Measurements from ENCODE around the gene APCDD1L.
"Not testable (repeated sequence)": the region's sequence is repeated elsewhere in the genome, so short reads cannot be mapped to it uniquely, and the experiment has no call there.

Gene APCDD1L

GRCh38 chr20:58424218-58424969 lies 90.8 kb downstream of the APCDD1L start:
- H3K9ac ChIP-seq (ENCODE audit: insufficient read length, low read depth): no peak overlapping the region
- H3K27me3 ChIP-seq (ENCODE audit: insufficient read depth, insufficient read length): no peaks in the 10 kb centered on the region
- H3K4me1 ChIP-seq (ENCODE audit: insufficient read depth, insufficient read length): peaks cover 2% of the 10 kb centered on the region
- DNase-seq (ENCODE audit: low read depth, low spot score): no peak
- H3K9me3 ChIP-seq (ENCODE audit: insufficient read depth, low read length): peaks cover 20% of the 10 kb centered on the region
- H3K4me3 ChIP-seq (ENCODE audit: insufficient read length, low read depth): no peak overlapping the region
- no peak for TF ChIP-seq ZNF274 (IDR thresholded peaks at IDR 0.05; ENCODE audit: low read depth, low read length)
- no peak for TF ChIP-seq YY1 (IDR thresholded peaks at IDR 0.05; ENCODE audit: insufficient read depth, insufficient read length)
- TF ChIP-seq SUZ12 (IDR thresholded peaks at IDR 0.05; ENCODE audit: extremely low read depth, insufficient read depth, insufficient read length): no peak
- H3K36me3 ChIP-seq (ENCODE audit: insufficient read depth, insufficient read length, low read length): peaks cover 57% of the 10 kb centered on the region

DNA sequence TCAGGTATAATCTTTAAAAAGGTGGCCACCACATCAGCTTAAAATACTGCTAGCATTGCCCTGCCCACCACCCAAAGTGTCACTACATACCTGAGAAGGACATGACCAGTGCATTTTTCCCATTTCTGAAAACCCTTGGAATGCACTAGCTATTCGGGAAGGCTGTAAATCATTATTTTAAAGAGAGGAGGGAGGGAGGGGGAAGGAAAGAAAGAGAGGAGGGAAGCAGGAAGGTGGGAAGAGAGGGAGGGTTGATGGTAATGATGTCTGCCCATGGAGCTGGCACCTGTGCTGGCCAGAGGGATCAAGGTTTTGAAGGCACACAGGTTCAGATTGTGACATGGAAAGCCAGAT lies 93.7 kb downstream of the APCDD1L start:
- Histone ChIP-seq H3K36me3 (ENCODE audit: insufficient read depth, insufficient read length, low read length) (peaks cover 68% of the 10 kb centered on the region), H3K27me3 (ENCODE audit: insufficient read depth, insufficient read length) (no peaks in the 10 kb centered on the region), H3K4me1 (ENCODE audit: insufficient read depth, insufficient read length) (peaks cover 2% of the 10 kb centered on the region), H3K4me3 (ENCODE audit: insufficient read length, low read depth) (no peak overlapping the region), H3K9ac (ENCODE audit: insufficient read length, low read depth) (no peak overlapping the region), H3K9me3 (ENCODE audit: insufficient read depth, low read length) (peaks cover 9% of the 10 kb centered on the region; the same call in 1 of the 2 replicates)
- no peak for TF ChIP-seq ZNF274 (IDR thresholded peaks at IDR 0.05; ENCODE audit: low read depth, low read length)
- TF ChIP-seq YY1 (IDR thresholded peaks at IDR 0.05; ENCODE audit: insufficient read depth, insufficient read length): no peak
- no peak for TF ChIP-seq SUZ12 (IDR thresholded peaks at IDR 0.05; ENCODE audit: extremely low read depth, insufficient read depth, insufficient read length)
- DNase-seq (ENCODE audit: low read depth, low spot score): no peak

DNA sequence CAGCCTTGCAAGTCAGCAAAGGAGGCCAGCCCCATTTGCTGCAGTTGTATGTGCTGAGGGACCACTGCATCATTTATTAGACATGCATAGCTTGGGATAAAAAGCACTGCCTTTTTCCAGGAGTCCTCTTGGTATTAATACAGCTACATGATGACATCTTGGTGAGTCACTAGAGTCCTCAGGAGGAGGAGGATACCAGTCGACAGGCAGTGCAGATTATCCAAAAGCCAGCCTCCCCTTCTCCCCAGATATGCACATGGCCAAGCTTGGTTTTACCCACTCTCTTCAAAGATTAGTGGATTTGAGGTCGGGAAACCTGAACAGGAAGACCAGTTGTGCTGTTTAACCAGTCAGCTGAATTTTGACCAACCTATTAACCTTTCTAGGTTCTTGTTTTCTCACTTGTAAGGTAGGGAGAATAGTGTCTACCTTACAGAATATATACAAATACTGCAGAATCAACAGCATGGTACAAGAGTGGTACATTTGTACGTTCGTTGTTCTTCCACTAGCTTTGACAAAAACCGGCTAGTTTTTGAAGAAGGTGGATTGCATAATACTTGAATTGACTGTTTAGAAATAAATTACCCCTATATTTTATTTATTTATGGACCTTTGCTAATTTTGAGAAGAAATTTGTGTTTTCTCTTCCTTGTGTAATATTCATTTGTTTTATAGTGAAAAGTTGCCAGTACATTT lies 94.3 kb downstream of the APCDD1L start:
- peaks cover 4% of the 10 kb centered on the region; the same call in 1 of the 2 replicates for H3K9me3 ChIP-seq (ENCODE audit: insufficient read depth, low read length)
- H3K27me3 ChIP-seq (ENCODE audit: insufficient read depth, insufficient read length): no peaks in the 10 kb centered on the region
- H3K9ac ChIP-seq (ENCODE audit: insufficient read length, low read depth): no peak overlapping the region
- peaks cover 2% of the 10 kb centered on the region for H3K4me1 ChIP-seq (ENCODE audit: insufficient read depth, insufficient read length)
- TF ChIP-seq ZNF274 (IDR thresholded peaks at IDR 0.05; ENCODE audit: low read depth, low read length): no peak
- TF ChIP-seq SUZ12 (IDR thresholded peaks at IDR 0.05; ENCODE audit: extremely low read depth, insufficient read depth, insufficient read length): no peak
- no peak for TF ChIP-seq YY1 (IDR thresholded peaks at IDR 0.05; ENCODE audit: insufficient read depth, insufficient read length)
- peaks cover 64% of the 10 kb centered on the region for H3K36me3 ChIP-seq (ENCODE audit: insufficient read depth, insufficient read length, low read length)
- no peak for DNase-seq (ENCODE audit: low read depth, low spot score)
- H3K4me3 ChIP-seq (ENCODE audit: insufficient read length, low read depth): no peak overlapping the region

DNA sequence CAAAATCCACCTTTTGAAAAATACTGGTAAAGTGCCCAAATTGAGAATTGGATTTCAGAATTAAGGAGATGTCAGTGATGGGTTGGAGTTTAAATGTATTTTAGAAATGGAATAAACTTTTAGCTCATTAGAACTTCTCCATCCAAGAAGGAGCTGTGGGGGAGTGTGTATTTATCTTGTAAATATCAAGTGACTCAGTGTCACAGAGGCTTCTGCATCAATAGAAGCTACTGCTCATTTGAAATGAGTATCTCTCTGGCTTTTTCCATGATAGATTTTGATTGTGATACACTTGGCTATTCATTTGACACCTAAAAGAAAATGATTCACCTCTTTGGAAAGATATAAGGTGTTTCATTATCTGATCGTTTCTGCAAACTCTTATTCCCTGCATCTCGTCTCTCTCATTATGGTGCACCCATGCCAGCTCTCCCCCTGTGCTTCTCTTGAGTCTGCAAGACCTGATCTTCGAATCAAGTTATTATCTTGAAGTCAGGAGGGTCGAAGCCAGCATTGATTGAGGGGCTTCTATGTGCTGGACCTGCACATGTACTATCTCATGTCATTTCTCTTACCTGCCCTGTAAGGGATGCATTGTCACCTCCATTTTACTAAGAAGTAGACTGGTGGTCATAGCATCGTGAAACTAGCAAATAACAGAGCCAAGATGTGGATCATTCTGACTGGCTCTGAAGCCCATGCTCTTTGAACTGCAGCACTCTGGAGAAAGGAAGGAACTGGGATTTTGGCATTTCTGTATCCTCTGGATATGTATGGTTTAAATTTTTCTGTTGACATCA lies 96.0 kb downstream of the APCDD1L start:
- Histone ChIP-seq H3K4me1 (ENCODE audit: insufficient read depth, insufficient read length) (peaks cover 1% of the 10 kb centered on the region), H3K4me3 (ENCODE audit: insufficient read length, low read depth) (no peak overlapping the region), H3K27me3 (ENCODE audit: insufficient read depth, insufficient read length) (no peaks in the 10 kb centered on the region), H3K9me3 (ENCODE audit: insufficient read depth, low read length) (peaks cover 12% of the 10 kb centered on the region), H3K36me3 (ENCODE audit: insufficient read depth, insufficient read length, low read length) (peaks cover 52% of the 10 kb centered on the region), H3K9ac (ENCODE audit: insufficient read length, low read depth) (no peak overlapping the region)
- TF ChIP-seq SUZ12 (IDR thresholded peaks at IDR 0.05; ENCODE audit: extremely low read depth, insufficient read depth, insufficient read length) (no peak), ZNF274 (IDR thresholded peaks at IDR 0.05; ENCODE audit: low read depth, low read length) (no peak), YY1 (IDR thresholded peaks at IDR 0.05; ENCODE audit: insufficient read depth, insufficient read length) (no peak)
- DNase-seq (ENCODE audit: low read depth, low spot score): no peak

DNA sequence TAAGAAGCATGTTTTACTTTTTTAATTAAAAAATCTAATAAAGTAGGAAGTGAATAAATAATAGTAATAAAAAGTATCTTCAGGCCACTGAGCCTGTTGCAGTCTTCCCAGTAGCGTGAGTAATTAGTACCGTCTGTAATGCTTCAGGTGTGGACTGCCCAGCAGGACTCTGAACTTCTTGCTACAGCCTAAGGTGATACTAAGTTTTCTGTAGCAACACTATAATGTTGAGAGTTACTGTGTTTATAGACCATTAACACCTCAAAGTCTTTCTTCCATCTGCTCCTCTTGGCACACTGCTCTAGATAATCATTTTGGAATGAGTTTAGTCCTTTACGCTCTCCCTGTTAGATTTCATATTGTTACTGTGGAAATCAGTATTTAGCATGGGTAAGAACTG lies 97.8 kb downstream of the APCDD1L start:
- Histone ChIP-seq H3K4me1 (ENCODE audit: insufficient read depth, insufficient read length) (no peaks in the 10 kb centered on the region), H3K9me3 (ENCODE audit: insufficient read depth, low read length) (peaks cover 13% of the 10 kb centered on the region), H3K9ac (ENCODE audit: insufficient read length, low read depth) (no peak overlapping the region), H3K36me3 (ENCODE audit: insufficient read depth, insufficient read length, low read length) (peaks cover 45% of the 10 kb centered on the region), H3K4me3 (ENCODE audit: insufficient read length, low read depth) (no peak overlapping the region), H3K27me3 (ENCODE audit: insufficient read depth, insufficient read length) (no peaks in the 10 kb centered on the region)
- DNase-seq (ENCODE audit: low read depth, low spot score): no peak
- no peak for TF ChIP-seq YY1 (IDR thresholded peaks at IDR 0.05; ENCODE audit: insufficient read depth, insufficient read length)

DNA sequence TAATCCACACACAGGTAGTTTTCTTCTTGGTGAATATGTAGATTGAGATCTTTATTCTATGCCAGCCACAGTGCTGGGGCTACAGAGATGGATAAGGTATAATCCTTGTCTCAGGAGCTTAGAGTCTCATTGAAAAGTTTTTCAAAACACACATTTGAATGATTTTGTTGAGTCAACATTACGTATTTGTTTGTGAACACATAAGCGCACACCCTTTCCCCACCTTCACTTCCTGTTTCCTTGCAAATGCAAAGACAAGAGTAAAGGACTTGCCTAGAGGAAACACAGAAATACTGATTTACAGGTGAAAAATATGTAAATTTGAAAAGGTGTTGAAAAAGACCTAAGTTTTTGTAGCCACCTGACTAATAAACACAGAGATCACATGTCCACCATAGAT lies 98.4 kb downstream of the APCDD1L start:
- H3K9me3 ChIP-seq (ENCODE audit: insufficient read depth, low read length): peaks cover 19% of the 10 kb centered on the region
- H3K4me1 ChIP-seq (ENCODE audit: insufficient read depth, insufficient read length): no peaks in the 10 kb centered on the region
- H3K9ac ChIP-seq (ENCODE audit: insufficient read length, low read depth): no peak overlapping the region
- H3K27me3 ChIP-seq (ENCODE audit: insufficient read depth, insufficient read length): no peaks in the 10 kb centered on the region
- H3K36me3 ChIP-seq (ENCODE audit: insufficient read depth, insufficient read length, low read length): peaks cover 41% of the 10 kb centered on the region
- TF ChIP-seq YY1 (IDR thresholded peaks at IDR 0.05; ENCODE audit: insufficient read depth, insufficient read length) (no peak), SUZ12 (IDR thresholded peaks at IDR 0.05; ENCODE audit: extremely low read depth, insufficient read depth, insufficient read length) (no peak), ZNF274 (IDR thresholded peaks at IDR 0.05; ENCODE audit: low read depth, low read length) (no peak)
- DNase-seq (ENCODE audit: low read depth, low spot score): no peak
- no peak overlapping the region for H3K4me3 ChIP-seq (ENCODE audit: insufficient read length, low read depth)

GRCh38 chr20:58416057-58416456 lies 99.1 kb downstream of the APCDD1L start:
- Histone ChIP-seq H3K4me1 (ENCODE audit: insufficient read depth, insufficient read length) (no peaks in the 10 kb centered on the region), H3K36me3 (ENCODE audit: insufficient read depth, insufficient read length, low read length) (peaks cover 37% of the 10 kb centered on the region), H3K9me3 (ENCODE audit: insufficient read depth, low read length) (peaks cover 21% of the 10 kb centered on the region), H3K9ac (ENCODE audit: insufficient read length, low read depth) (no peak overlapping the region), H3K27me3 (ENCODE audit: insufficient read depth, insufficient read length) (no peaks in the 10 kb centered on the region), H3K4me3 (ENCODE audit: insufficient read length, low read depth) (no peak overlapping the region)
- TF ChIP-seq SUZ12 (IDR thresholded peaks at IDR 0.05; ENCODE audit: extremely low read depth, insufficient read depth, insufficient read length) (no peak), ZNF274 (IDR thresholded peaks at IDR 0.05; ENCODE audit: low read depth, low read length) (no peak), YY1 (IDR thresholded peaks at IDR 0.05; ENCODE audit: insufficient read depth, insufficient read length) (no peak)
- DNase-seq (ENCODE audit: low read depth, low spot score): no peak

DNA sequence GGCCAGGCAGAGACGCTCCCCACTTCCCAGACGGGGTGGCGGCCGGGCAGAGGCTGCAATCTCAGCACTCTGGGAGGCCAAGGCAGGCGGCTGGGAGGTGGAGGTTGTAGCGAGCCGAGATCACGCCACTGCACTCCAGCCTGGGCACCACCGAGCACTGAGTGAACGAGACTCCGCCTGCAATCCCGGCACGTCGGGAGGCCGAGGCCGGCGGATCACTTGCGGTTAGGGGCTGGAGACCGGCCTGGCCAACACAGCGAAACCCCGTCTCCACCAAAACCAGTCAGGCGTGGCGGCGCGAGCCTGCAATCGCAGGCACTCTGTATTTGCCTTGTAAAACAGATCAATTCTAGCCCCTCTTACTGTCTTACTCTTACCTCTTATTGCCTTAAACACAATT lies 100.4 kb downstream of the APCDD1L start:
- Histone ChIP-seq H3K9me3 (ENCODE audit: insufficient read depth, low read length) (peaks cover 21% of the 10 kb centered on the region), H3K36me3 (ENCODE audit: insufficient read depth, insufficient read length, low read length) (peaks cover 32% of the 10 kb centered on the region)
- not testable (repeated sequence) for H3K9ac ChIP-seq (ENCODE audit: insufficient read length, low read depth); H3K4me1 ChIP-seq (ENCODE audit: insufficient read depth, insufficient read length); H3K27me3 ChIP-seq (ENCODE audit: insufficient read depth, insufficient read length); H3K4me3 ChIP-seq (ENCODE audit: insufficient read length, low read depth); DNase-seq (ENCODE audit: low read depth, low spot score)

- H3K9me3 ChIP-seq (ENCODE audit: insufficient read depth, low read length): peaks cover 21% of the 10 kb centered on the region
- not testable (repeated sequence) for H3K9ac ChIP-seq (ENCODE audit: insufficient read length, low read depth); H3K4me3 ChIP-seq (ENCODE audit: insufficient read length, low read depth); H3K27me3 ChIP-seq (ENCODE audit: insufficient read depth, insufficient read length); H3K4me1 ChIP-seq (ENCODE audit: insufficient read depth, insufficient read length); DNase-seq (ENCODE audit: low read depth, low spot score)
- H3K36me3 ChIP-seq (ENCODE audit: insufficient read depth, insufficient read length, low read length): peaks cover 27% of the 10 kb centered on the region
Measured at GRCh38 chr20:58414216-58414615, 101.0 kb downstream of the APCDD1L start.
